COLO668 (cell line): ENCODE results near the gene RIN1.

ENCODE experiments used
- DNase-seq: peaks from one replicate; lab custom pipeline; 2025; ENCODE audit not compliant: unreplicated experiment; lab: John Stamatoyannopoulos, UW

Gene RIN1

DNA sequence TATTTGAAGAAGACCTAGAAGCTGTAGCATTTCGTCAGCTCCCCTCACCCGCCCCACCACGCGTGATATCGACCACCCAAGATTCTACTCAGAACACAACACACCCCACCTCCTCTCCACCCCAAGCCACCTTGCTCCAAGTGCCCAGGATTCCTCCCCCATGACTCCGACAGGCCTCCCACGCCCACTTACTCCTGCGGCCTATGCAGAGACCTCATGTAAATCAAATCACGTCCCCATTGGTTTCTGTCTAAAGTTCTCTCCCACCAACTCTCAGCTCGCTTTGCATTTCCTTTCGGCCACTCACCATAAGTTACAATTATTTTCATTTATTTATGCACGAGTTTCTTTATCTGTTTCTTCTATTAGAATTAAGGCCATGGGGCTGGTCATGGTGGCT, 33.6 kb downstream of the RIN1 start:
- DNase-seq = no peak

- no peak for DNase-seq
These were observed 37.0 kb downstream of the RIN1 start for GRCh38 chr11:66299186-66299585.

DNA sequence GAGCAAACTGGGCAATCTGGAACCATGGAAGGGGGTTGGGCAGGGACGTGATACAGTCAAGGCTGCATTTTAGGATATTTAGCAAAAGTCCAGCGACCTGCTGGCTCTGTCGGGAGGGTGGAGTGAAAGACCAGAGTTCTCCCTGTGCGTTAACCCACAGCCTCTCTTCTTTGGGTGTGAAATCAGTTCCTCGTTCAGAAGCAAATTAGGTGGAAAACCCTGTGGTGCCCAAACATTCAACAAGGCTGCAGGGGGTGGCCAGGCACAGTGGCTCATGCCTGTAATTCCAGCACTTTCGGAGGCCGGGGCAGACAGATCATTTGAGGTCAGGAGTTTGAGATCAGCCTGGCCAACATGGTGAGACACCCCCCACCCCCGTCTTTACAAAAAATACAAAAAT, 38.6 kb downstream of the RIN1 start:
- no peak for DNase-seq

DNA sequence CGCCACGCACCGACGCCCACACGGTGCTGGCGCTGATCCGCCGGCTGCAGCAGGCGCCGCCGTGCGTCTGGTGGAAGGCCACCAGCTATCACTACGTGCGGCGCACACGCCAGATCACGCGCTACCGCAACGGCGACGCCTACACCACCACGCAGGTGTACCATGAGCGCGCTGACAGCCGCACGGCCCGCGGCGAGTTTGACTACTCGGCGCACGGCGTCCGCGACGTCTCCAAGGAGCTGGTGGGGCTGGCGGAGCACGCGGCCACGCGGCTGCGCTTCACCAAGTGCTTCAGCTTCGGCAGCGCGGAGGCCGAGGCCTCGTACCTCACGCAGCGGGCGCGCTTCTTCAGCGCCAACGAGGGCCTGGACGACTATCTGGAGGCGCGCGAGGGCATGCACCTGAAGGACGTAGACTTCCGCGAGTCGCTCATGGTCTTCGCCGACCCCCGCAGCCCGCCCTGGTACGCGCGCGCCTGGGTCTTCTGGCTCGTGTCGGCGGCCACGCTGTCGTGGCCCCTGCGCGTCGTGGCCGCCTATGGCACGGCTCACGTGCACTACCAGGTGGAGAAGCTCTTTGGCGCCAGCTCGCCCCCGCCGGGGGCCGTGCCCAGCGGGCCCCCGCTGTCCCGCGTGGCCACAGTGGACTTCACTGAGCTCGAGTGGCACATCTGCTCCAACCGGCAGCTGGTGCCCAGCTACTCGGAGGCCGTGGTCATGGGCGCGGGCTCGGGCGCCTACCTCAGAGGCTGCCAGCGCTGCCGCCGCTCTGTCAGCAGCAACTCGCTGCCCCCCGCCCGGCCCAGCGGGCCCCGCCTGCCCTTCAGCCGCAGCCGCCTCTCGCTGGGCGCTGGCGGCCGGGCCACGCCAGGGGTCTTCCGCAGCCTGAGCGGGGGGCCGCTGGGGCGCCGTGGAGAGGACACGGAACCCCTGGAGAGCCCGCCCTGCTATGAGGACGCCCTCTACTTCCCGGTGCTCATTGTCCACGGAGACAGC, 41.3 kb downstream of the RIN1 start:
- DNase-seq = no peak

DNA sequence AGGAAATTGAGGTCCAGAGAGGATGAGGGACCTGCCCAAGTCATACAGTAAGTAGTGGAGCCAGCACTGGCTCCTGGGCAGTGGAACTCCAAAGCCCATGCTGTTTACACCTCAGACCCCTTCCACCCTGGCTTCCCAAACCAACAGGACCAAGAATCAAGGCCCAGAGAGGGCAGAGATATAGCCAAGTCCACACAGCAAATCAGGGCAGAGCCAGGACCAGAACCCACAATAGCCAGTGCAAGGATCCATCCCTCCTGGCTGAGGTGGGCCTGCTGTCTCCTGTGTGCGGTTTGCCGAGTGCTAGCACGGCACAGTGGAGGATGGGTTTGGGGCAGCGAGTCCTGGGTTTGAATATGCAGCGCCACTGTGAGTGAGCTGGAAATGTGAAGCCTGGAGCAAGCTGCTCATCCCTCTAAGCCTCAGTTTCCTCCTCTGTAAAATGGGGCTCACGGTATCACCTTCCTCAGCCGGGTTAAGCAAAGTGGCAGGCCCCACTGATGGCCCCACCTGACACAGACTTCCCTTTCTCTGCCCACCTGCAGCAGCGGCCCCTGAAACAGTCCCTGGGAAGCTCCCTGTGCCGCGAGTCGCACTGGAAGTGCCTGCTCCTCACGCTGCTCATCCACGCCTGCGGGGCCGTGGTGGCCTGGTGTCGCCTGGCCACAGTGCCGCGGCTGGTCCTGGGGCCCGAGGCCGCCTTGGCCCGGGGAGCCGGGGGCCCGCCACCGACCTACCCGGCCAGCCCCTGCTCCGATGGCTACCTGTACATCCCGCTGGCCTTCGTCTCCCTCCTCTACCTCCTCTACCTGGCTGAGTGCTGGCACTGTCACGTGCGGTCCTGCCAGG, 42.2 kb downstream of the RIN1 start:
- DNase-seq = no peak

GRCh38 chr11:66293352-66293751, 42.9 kb downstream of the RIN1 start:
- DNase-seq = no peak

DNA sequence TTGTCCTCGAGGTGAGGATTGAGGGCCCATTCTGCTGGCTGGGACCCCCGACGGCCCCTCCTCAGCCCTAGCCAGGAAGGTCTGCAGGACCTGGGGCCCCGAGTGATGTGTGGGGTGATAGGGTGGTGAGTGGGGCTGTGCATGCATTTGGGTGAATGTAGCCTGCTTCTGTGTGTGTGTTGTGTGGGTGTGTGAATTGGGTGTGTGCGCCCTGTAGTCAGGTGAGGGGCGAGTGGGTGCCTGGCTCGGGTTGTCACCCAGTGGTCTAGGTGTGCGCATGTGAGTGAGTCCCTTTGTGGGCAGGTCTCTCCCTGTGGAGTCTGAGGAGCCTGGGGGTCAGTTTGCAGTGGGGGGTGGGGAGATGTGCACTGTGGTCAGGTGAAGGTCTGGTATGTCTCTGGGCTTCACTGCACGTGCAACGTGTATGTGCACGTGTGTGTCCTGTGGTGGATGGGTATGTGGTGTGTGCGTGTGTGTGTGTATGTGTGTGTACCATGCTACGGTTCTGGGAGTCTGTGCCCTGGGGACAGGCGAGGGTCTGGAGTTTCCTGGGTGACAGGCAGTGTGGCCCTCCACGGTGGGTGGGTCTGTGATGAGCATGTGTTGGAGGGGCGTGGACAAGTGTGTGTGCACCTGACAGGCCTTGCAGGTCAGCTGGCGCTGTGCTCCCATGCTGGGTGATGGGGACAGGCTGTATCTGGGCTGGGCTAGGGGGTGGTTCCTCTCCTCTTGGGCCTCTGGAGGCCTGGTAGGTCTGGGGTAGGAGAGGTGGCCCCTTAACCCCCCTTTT, 43.5 kb downstream of the RIN1 start:
- no peak for DNase-seq

DNA sequence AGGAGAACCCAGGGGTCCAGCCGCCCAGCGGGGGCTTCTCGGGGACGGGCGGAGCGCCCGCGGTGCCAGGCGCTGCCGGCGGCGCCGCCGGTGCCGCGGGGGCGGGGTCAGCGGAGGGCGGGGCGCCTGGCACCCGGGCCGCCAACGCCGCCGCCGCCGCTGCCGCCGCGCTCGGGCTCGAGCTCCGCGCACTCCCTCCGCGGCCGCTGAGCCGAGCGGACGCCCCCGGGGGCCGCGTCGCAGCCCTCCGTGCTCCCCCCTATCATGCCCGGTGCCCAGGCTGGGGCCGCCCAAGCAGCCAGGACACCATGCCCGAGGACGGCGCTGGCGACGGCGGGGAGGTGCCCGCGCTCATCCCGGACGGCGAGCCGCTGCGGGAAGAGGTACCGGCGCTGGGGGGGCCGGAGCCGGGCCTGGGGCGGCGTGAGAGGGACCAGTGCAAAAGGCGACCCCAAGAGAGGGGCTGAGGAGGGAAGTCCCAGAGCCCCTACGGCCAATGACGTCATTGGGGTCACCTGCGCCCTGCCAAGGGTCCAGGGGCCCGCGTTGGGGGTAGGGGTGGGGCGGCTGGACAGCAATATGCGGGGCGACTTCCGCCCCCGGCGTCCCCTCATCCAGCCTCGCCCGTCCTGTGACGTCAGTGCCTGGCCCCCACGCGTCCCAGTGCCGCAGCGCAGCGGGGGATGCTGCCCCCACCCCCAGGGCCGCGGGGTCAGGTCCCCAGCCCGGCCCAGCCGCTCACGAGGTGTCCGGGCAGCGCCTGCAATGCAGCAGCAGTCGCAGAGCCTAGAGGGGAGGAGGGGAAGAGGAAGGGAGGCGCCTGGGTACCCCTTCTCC, 44.3 kb downstream of the RIN1 start, which contains the start of gene TMEM151A:
TSS of gene TMEM151A (plus strand) at position 189 of the 837 bp plus-strand sequence. CDS start at position 309, 120 bp downstream.
- peak; percentile 62 for DNase-seq

DNA sequence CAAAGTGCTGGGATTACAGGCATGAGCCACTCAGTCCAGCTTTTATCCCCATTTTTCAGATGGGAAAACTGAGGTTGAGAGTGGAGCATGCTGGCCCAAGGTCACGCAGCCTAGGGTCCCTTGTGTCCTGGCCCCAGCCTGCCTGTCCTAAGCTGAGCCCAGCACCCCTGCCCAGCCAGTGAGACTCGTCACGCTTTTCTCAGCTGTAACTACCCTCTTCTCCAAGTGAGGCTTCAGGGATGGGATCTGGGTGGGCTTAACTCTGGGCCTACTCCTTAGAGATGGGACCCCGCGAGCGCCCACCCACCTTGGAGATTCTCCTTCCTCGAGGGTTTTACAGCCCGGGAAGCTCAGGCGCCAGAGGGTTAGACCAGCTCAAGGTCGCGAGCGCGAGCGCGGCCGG, 44.9 kb downstream of the RIN1 start:
- no peak for DNase-seq

- no peak for DNase-seq
These were observed 46.0 kb downstream of the RIN1 start for GRCh38 chr11:66290330-66290621.

DNA sequence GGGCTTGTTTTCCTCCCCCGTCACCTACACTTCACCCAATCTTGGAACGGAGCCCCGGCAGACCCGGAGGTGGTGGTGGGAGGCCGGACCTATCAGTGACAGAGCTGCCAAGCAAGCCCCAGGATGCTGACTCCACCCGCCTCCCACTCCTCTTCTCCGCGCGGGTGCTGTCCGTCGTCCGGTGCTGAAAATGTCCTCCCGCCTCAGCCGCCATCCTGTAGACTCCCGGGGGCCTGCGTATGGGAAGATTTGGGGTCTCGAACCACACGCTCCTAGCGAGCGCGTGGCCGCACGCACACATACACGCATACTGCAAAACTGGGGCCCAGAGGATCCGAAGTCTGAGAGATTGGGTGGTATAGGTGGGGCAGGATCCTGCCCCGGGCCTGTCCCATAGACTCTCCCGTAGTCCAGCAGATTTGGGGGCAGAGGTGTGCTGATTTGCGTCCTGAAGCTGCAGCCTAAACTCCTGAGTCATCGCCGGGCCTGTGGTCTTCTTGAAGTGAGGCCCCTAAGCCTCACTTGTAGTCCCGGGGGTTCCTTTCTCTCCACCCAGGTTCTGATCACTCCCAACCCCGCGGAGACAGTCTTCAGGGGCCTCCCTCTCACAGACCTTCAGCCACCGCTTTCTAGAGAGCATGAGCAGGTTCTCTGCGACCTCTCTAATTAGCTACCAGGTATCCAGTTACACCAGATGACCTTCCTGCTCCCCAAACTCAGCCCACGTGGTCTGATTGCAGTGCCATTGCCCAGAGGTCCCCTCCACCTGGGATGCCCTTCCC, 46.5 kb downstream of the RIN1 start:
- DNase-seq = peak; percentile 75

GRCh38 chr11:66288671-66289547, 47.3 kb downstream of the RIN1 start, which contains the start of gene YIF1A:
Gene YIF1A (minus strand): TSS chr11:66289143. CDS start chr11:66288985, 158 bp downstream.
- peak; percentile 98 for DNase-seq

GRCh38 chr11:66287889-66288670, 48.2 kb downstream of the RIN1 start:
- DNase-seq = no peak

DNA sequence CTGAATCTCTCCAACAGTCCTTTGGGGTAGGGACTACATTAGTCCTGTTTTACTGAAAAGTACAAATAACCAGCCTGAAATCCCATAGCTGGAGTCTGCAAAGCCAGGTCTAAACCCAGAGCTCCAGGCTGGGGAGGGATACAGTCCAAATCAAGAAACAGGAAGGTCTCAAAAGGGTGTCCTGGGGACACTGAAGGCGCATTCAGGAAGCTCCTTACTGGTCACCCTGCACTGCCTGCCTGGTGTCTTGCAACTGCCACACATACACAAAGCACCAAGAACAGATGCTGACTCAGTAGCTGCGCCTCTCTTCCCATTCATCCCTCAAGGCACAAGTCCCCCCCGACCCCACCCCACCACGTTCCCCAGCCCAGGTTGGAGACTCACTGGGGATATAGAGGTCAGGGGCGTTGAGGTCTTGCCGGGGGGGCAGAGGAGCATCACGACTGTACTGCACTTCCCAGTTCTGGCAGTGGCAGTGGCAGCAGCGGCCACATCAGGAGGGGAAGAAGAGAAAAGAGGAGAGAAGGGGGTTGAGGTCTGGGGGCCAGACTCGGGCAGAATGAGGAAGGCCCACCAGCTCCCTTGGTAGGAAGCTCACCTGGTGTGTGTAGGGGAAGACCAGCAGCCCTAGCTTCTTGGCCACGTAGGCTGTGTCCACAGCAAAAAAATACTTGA, 48.9 kb downstream of the RIN1 start:
- no peak for DNase-seq

- DNase-seq = no peak
These were observed 49.5 kb downstream of the RIN1 start for GRCh38 chr11:66286699-66287098.

- DNase-seq = no peak
These were observed 50.8 kb downstream of the RIN1 start for GRCh38 chr11:66285250-66285947.
